LoVo (cell line): ENCODE data around the gene HBA1.
A peak's percentile ranks its signal among the peaks of the same experiment; 100 is the strongest.
"Not testable (repeated sequence)": the region's sequence is repeated elsewhere in the genome, so short reads cannot be mapped to it uniquely, and the experiment has no call there.

ENCODE experiments used
- DNase-seq: peaks from one replicate; pipeline ENCODE4 v3.0.0-alpha.2; 2016; ENCODE audit warnings: low spot score

Gene HBA1

DNA sequence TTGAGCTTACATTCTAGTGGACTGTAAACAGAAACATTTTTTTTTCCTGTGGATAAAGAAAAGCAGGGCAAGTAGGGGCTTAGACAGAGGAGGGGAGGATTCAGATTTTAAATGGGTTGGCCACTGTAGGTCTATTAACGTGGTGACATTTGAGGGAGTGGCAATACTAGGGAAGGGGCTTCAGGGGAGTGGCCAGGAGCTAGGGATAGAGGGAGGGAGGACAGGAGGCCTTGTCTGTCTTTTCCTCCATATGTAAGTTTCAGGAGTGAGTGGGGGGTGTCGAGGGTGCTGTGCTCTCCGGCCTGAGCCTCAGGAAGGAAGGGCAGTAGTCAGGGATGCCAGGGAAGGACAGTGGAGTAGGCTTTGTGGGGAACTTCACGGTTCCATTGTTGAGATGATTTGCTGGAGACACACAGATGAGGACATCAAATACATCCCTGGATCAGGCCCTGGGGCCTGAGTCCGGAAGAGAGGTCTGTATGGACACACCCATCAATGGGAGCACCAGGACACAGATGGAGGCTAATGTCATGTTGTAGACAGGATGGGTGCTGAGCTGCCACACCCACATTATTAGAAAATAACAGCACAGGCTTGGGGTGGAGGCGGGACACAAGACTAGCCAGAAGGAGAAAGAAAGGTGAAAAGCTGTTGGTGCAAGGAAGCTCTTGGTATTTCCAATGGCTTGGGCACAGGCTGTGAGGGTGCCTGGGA, 17.2 kb upstream of the HBA1 start:
- DNase-seq, result no peak

GRCh38 chr16:160242-160641, 16.2 kb upstream of the HBA1 start:
- not testable (repeated sequence) for DNase-seq

DNA sequence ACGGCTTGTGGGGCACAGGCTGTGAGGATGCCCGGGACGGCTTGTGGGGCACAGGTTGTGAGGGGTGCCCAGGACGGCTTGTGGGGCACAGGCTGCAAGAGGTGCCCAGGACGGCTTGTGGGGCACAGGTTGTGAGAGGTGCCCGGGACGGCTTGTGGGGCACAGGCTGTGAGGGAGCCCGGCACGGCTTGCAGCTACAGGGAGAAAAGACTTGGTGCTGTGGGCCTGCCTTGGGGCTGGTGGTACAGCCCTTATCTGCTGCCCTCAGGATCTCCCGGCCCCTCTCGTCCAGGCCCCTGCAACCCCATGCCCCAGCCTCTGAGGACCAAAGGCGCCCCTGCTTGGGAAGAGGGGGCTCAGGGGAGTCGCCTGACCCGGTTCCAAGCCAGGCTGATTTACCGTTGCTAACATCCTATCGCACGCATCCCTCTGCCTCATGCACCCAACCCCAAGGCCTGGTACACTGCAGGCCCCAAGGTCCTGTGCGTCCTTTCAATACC, 15.7 kb upstream of the HBA1 start:
- no peak for DNase-seq

- no peak for DNase-seq
Observed at GRCh38 chr16:162271-162991, 14.0 kb upstream of the HBA1 start.

DNA sequence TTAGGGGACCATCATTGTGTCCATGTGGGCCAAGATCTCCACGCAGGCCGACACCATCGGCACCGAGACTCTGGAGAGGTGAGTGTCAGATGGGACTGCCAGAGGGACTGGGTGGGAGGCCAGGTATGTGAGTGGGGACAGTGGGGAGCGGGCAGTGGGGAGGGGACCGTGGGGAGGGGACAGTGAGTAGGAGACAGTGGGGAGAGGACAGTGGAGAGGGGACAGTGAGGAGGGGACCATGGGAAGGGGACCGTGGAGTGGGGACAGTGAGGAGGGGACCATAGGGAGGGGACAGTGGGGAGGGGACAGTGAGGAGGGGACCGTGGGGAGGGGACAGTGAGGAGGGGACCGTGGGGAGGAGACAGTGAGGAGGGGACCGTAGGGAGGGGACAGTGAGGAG, 13.3 kb upstream of the HBA1 start:
- not testable (repeated sequence) for DNase-seq

DNA sequence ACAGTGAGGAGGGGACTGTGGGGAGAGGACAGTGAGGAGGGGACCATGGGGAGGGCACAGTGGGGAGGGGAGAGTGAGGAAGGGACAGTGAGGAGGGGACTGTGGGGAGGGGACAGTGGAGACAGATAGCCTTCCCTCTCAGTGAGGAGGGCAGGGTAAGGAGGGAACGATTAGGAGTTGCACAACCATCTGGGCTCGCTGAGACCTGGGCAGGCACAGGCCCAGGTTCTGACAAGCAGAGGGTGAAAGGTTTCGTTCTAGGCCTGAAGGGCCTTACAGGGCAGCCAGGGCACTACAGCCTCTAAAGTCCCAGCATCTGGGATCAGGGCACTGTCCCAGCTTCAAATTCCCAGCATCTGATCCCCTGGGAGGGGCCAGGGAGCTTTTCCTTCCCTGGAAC, 12.8 kb upstream of the HBA1 start:
- not testable (repeated sequence) for DNase-seq

GRCh38 chr16:164134-164823, 12.2 kb upstream of the HBA1 start:
- not testable (repeated sequence) for DNase-seq

DNA sequence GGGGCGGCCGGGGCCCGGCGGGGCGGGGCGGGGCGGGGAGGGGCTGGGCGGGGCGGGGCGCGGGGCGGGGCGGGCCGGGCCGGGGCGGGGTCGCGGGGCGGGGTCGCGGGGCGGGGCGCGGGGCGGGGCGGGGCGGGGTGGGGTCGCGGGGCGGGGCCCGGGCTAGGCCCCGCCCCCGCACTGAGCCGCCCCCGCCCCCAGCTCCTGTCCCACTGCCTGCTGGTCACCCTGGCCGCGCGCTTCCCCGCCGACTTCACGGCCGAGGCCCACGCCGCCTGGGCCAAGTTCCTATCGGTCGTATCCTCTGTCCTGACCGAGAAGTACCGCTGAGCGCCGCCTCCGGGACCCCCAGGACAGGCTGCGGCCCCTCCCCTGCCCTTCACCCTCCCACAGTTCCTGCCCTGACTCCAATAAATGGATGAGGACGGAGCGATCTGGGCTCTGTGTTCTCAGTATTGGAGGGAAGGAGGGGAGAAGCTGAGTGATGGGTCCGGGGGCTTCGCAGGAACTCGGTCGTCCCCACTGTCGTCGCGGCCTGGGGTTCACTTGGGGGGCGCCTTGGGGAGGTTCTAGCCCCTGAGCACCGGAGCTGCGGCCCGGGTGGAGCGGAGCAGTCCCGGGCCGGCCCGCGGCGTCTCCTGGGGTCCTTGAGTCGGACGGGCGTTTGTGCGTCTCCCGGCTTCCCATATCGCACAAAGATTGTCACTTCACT, 11.5 kb upstream of the HBA1 start:
- DNase-seq, result no peak

DNA sequence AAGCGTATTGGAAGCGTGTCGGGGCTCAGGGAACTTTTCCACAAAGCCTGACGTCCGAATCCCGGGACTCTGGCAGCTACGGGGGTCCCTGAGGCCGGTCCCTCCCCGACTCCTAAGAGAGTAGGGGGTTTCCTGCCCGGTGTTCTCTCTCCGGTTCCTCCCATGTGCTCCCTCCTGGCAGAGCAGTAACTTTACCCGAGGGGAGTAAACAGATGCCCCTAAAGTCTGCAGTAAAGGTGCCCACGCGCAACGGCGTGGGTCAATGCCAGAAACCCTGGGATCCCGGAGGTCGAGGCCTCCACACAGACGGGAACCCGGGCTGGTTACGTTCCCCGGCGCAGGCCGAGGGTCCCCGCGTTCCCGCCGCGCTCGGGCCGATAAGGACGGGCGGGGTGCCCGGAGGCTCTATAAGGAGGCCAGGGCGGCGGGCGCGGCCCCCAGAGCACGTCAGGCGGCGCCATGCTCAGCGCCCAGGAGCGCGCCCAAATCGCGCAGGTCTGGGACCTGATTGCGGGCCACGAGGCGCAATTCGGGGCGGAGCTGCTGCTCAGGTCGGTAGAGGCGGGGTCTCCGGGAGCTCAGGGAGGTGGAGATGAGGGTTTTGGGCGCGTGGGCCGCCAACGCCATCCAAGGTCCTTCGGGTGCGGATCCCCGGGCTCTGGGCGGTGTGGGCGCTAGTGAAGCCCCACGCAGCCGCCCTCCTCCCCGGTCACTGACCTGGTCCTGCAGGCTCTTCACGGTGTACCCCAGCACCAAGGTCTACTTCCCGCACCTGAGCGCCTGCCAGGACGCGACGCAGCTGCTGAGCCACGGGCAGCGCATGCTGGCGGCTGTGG, 10.7 kb upstream of the HBA1 start, which contains the start of gene HBM:
Gene HBM, plus strand, starts transcription at position 440 of the 836 bp plus-strand sequence. Its CDS starts 20 bp downstream, at position 460.
- DNase-seq, result no peak

GRCh38 chr16:166375-167121, 9.9 kb upstream of the HBA1 start:
- DNase-seq, result no peak

GRCh38 chr16:167122-167690, 9.3 kb upstream of the HBA1 start:
- no peak for DNase-seq

GRCh38 chr16:168424-168823, 8.1 kb upstream of the HBA1 start:
- no peak for DNase-seq

- no peak for DNase-seq
Observed at GRCh38 chr16:169014-169413, 7.5 kb upstream of the HBA1 start.

DNA sequence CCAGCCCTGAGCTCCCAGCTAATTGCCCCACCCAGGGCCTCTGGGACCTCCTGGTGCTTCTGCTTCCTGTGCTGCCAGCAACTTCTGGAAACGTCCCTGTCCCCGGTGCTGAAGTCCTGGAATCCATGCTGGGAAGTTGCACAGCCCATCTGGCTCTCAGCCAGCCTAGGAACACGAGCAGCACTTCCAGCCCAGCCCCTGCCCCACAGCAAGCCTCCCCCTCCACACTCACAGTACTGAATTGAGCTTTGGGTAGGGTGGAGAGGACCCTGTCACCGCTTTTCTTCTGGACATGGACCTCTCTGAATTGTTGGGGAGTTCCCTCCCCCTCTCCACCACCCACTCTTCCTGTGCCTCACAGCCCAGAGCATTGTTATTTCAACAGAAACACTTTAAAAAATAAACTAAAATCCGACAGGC, 6.4 kb upstream of the HBA1 start:
- peak; percentile 19 for DNase-seq

GRCh38 chr16:170788-171187, 5.7 kb upstream of the HBA1 start:
- no peak for DNase-seq

DNA sequence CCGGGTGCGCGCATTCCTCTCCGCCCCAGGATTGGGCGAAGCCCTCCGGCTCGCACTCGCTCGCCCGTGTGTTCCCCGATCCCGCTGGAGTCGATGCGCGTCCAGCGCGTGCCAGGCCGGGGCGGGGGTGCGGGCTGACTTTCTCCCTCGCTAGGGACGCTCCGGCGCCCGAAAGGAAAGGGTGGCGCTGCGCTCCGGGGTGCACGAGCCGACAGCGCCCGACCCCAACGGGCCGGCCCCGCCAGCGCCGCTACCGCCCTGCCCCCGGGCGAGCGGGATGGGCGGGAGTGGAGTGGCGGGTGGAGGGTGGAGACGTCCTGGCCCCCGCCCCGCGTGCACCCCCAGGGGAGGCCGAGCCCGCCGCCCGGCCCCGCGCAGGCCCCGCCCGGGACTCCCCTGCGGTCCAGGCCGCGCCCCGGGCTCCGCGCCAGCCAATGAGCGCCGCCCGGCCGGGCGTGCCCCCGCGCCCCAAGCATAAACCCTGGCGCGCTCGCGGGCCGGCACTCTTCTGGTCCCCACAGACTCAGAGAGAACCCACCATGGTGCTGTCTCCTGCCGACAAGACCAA, 4.0 kb upstream of the HBA1 start, which contains the start of gene HBA2:
Gene HBA2, plus strand, starts transcription at position 503 of the 568 bp plus-strand sequence. Its CDS starts 37 bp downstream, at position 540.
- not testable (repeated sequence) for DNase-seq

DNA sequence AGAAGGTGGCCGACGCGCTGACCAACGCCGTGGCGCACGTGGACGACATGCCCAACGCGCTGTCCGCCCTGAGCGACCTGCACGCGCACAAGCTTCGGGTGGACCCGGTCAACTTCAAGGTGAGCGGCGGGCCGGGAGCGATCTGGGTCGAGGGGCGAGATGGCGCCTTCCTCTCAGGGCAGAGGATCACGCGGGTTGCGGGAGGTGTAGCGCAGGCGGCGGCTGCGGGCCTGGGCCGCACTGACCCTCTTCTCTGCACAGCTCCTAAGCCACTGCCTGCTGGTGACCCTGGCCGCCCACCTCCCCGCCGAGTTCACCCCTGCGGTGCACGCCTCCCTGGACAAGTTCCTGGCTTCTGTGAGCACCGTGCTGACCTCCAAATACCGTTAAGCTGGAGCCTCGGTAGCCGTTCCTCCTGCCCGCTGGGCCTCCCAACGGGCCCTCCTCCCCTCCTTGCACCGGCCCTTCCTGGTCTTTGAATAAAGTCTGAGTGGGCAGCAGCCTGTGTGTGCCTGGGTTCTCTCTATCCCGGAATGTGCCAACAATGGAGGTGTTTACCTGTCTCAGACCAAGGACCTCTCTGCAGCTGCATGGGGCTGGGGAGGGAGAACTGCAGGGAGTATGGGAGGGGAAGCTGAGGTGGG, 3.1 kb upstream of the HBA1 start:
- DNase-seq, result not testable (repeated sequence)

- not testable (repeated sequence) for DNase-seq
Observed at GRCh38 chr16:173928-174769, 2.3 kb upstream of the HBA1 start.
